Activated CD4-positive, alpha-beta memory T cell treated with anti-CD3 and anti-CD28 coated beads for 36 hours (primary cell): ENCODE measurements around the gene DLGAP1. TPM values are rescaled to one million over a fixed set of nuclear protein-coding genes. Genes with fewer than 3 reads are reported as not detected.

Experiments
- CTCF ChIA-PET: fragments of 350-600 bp; sonication (Branson Sonifier 250); formaldehyde crosslinking; loops from one replicate; lab custom pipeline; 2021; ENCODE audit warnings: antibody characterized with exemption, inconsistent platforms; lab: Charles Lee
- POLR2A ChIA-PET: fragments of 350-600 bp; sonication (Branson Sonifier 250); formaldehyde crosslinking; loops from one replicate; lab custom pipeline; 2021; ENCODE audit warnings: antibody characterized with exemption; lab: Charles Lee
- DNase-seq: peaks from one replicate; pipeline ENCODE4 v3.0.0-alpha.2; 2020
- H3K27ac Mint-ChIP-seq: one replicate; pipeline ENCODE4 v1.8.0; 2021; ENCODE audit warnings: mixed read lengths
- H3K27me3 Mint-ChIP-seq: one replicate; pipeline ENCODE4 v1.8.0; 2021; ENCODE audit warnings: mixed read lengths
- H3K36me3 Mint-ChIP-seq: one replicate; pipeline ENCODE4 v1.8.0; 2021; ENCODE audit warnings: mixed read lengths
- H3K4me1 Mint-ChIP-seq: one replicate; pipeline ENCODE4 v1.8.0; 2021; ENCODE audit warnings: low read depth, mixed read lengths
- H3K4me3 Mint-ChIP-seq: one replicate; pipeline ENCODE4 v1.8.0; 2021; ENCODE audit warnings: mild to moderate bottlenecking, mixed read lengths
- H3K9me3 Mint-ChIP-seq: one replicate; pipeline ENCODE4 v1.8.0; 2021; ENCODE audit warnings: mixed read lengths
- intact Hi-C: fragments of 100-400 bp; cut with micrococcal nuclease; formaldehyde crosslinking; loops from one replicate; pipeline ENCODE4 v1.15.1; 2023
- total RNA-seq, 2 experiments: library from RNA; stranded (reverse); gene quantifications; one replicate each; pipeline ENCODE4 v1.2.3, GENCODE V29; 2021

Gene DLGAP1
- total RNA-seq, 2 experiments from 2014 or later = 0.45 to 1.0 TPM

GRCh38 chr18:4369705-4370104, 85.4 kb downstream of the DLGAP1 start:
- no peak overlapping the region for H3K27ac Mint-ChIP-seq
- H3K9me3 Mint-ChIP-seq = peaks cover 6% of the 10 kb centered on the region
- H3K27me3 Mint-ChIP-seq = no peaks in the 10 kb centered on the region
- H3K4me3 Mint-ChIP-seq = no peak overlapping the region
- ChIA-PET POLR2A (no interaction called here), CTCF (no interaction called here)
- H3K4me1 Mint-ChIP-seq = no peaks in the 10 kb centered on the region
- intact Hi-C loops = no loop called here
- no peak for DNase-seq
- no peaks in the 10 kb centered on the region for H3K36me3 Mint-ChIP-seq

- no peak overlapping the region for H3K4me3 Mint-ChIP-seq
- no peaks in the 10 kb centered on the region for H3K27me3 Mint-ChIP-seq
- no peaks in the 10 kb centered on the region for H3K36me3 Mint-ChIP-seq
- intact Hi-C loops = no loop called here
- H3K4me1 Mint-ChIP-seq = no peaks in the 10 kb centered on the region
- ChIA-PET POLR2A (no interaction called here), CTCF (no interaction called here)
- peaks cover 20% of the 10 kb centered on the region for H3K9me3 Mint-ChIP-seq
- no peak for DNase-seq
- no peak overlapping the region for H3K27ac Mint-ChIP-seq
These were observed 94.8 kb downstream of the DLGAP1 start for GRCh38 chr18:4360221-4360715.

DNA sequence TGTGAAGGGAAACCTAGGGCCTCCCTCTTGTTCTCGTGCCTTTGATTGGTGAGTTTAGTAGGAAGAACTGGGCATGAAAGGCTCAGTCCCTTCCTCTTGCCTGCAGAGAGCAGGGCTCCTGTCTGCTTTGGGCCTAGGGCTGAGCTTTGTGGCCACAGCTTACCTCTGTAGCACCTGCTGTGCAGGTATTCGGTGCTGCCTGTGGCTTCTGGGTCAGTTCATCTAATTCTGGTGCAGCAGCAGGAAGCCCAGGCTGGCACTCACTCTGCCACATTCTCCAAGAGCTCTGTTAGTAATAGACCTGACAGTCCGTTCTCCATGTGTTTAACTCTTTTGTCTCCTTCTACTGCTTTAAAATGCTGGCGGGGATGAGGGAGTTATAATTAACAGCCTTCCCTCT, 96.5 kb downstream of the DLGAP1 start:
- CTCF ChIA-PET = no interaction called here
- intact Hi-C loops = no loop called here
- no peak for DNase-seq
- Mint-ChIP-seq H3K36me3 (no peaks in the 10 kb centered on the region), H3K27ac (no peak overlapping the region), H3K27me3 (no peaks in the 10 kb centered on the region), H3K4me1 (no peaks in the 10 kb centered on the region), H3K4me3 (no peak overlapping the region), H3K9me3 (peaks cover 10% of the 10 kb centered on the region)
- POLR2A ChIA-PET = no interaction called here

DNA sequence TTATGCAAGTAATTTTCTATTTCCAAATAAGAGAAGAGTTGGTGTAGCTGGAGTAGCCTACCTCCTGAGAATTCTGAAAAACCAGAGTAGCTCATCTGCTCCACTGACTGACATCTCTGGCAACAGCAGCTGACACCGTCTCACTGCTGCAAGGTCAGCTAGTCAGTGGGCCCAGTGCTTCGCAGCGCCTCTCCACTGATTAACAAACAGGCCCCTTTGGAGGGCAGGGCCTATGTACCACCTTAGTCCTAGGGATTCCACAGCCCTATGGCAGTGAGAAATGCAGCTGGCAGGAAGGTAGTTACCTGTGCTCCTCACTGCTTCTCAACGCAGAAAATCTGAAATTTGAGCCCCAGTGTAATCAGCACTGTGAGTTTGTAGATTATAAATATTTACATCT, 97.5 kb downstream of the DLGAP1 start:
- Mint-ChIP-seq H3K4me3 (no peak overlapping the region), H3K36me3 (no peaks in the 10 kb centered on the region), H3K9me3 (peaks cover 8% of the 10 kb centered on the region), H3K27me3 (no peaks in the 10 kb centered on the region), H3K4me1 (no peaks in the 10 kb centered on the region), H3K27ac (no peak overlapping the region)
- ChIA-PET POLR2A (no interaction called here), CTCF (no interaction called here)
- intact Hi-C loops = no loop called here
- DNase-seq = no peak

- H3K9me3 Mint-ChIP-seq = peaks cover 5% of the 10 kb centered on the region
- CTCF ChIA-PET = no interaction called here
These were observed 98.2 kb downstream of the DLGAP1 start for GRCh38 chr18:4356929-4357328.

DNA sequence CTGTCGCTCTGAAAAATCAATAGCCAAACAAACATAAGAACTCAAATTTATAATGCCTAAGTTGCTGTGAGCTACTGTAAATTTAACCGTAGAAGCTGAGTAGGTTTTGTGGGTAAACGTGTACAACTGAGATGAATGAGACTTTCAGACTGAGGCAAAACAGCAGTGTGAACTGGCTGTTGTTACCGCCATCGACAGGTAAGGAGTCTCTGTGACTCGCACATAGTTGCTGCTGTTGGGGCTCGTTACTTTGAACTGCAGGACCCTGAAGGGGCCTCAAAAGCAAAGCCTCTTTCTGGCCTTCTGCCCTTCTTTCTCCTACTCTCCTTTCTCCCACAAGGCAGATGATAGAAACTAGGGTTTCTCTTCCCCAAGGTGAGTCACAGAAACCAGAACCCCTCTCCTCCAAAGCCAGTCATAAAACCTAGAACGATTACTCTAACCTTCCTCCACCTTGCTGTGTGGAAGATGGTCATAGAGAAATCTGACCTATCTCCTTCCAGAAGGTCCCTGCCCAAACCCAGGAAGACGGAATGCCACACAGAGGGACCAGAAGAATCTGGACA, 101.2 kb downstream of the DLGAP1 start:
- DNase-seq = no peak
- Mint-ChIP-seq H3K36me3 (no peaks in the 10 kb centered on the region), H3K9me3 (peaks cover 2% of the 10 kb centered on the region), H3K27me3 (no peaks in the 10 kb centered on the region), H3K4me3 (no peak overlapping the region), H3K27ac (no peak overlapping the region), H3K4me1 (no peaks in the 10 kb centered on the region)
- CTCF ChIA-PET = no interaction called here
- POLR2A ChIA-PET = no interaction called here
- intact Hi-C loops = no loop called here

More at GRCh38 chr18:4356929-4357328, 98.2 kb downstream of the DLGAP1 start:
- Mint-ChIP-seq H3K36me3 (no peaks in the 10 kb centered on the region), H3K27ac (no peak overlapping the region), H3K4me1 (no peaks in the 10 kb centered on the region), H3K27me3 (no peaks in the 10 kb centered on the region), H3K4me3 (no peak overlapping the region)
- DNase-seq = no peak
- POLR2A ChIA-PET = no interaction called here
- intact Hi-C loops = no loop called here

DNA sequence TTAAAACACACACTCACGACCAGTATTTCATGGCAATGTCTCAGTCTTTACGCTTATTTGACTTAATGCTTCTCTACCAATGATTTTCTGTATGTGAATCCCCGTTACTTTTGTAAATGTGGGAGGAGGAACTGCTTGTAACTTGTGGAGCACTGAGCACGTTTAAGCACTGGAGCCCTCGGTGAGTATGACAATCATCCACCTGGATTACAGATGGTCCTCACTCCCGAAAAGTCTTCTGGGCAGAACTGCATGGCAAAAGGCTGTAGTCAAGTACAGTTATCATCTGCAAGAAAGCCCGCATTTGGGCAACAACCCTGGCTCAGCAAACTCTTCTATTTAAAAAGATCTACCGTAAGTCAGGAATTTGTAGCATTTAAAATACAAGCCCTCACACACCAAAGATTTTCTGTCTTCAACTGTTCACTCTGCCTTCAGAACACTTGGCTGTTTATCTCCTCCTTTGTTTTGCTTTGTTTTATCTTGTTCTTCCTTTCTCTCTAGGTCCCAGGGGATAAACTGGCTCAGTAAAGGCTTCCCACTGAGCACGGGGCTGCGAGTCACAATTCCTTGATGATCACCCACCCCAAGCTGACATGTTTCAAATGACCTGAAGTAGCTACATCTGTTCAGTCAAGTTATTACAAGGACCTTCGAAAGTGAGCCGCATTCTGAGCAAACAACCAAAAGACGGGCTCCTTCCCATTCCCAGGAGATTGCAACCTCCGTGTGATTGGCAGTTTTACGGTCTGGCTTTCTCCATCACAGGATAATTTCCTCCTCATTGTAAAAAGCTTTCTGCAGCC, 102.2 kb downstream of the DLGAP1 start:
- Mint-ChIP-seq H3K27ac (no peak overlapping the region), H3K36me3 (no peaks in the 10 kb centered on the region), H3K27me3 (no peaks in the 10 kb centered on the region), H3K4me3 (no peak overlapping the region), H3K4me1 (no peaks in the 10 kb centered on the region), H3K9me3 (peaks cover 2% of the 10 kb centered on the region)
- POLR2A ChIA-PET = no interaction called here
- DNase-seq = no peak
- CTCF ChIA-PET = no interaction called here
- intact Hi-C loops = no loop called here

DNA sequence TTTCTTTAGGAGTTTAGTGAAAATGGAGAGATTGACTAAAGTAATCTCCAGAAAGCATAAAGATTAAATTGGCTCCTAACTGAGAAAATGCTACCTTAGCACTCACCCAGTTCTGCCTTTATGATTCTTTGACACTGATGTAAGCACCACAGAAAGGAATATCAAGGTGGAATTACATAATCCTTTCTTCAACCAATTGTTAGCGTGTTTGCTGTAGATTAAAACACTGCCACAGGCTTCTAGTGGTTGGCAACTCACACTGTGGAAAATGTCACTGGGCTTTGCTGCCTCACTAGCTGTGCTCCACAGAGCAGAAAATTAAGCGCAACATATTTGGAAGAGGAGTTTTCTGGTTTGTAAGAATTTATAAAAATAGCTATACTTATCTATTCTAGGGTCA, 104.1 kb downstream of the DLGAP1 start:
- intact Hi-C loops = no loop called here
- POLR2A ChIA-PET = no interaction called here

GRCh38 chr18:4335386-4335785, 119.7 kb downstream of the DLGAP1 start:
- H3K27me3 Mint-ChIP-seq = no peaks in the 10 kb centered on the region
- no peak overlapping the region for H3K4me3 Mint-ChIP-seq
- no peaks in the 10 kb centered on the region for H3K36me3 Mint-ChIP-seq
- DNase-seq = no peak
- H3K4me1 Mint-ChIP-seq = no peaks in the 10 kb centered on the region
- H3K9me3 Mint-ChIP-seq = peaks cover 9% of the 10 kb centered on the region
- ChIA-PET CTCF (no interaction called here), POLR2A (no interaction called here)
- intact Hi-C loops = no loop called here
- no peak overlapping the region for H3K27ac Mint-ChIP-seq

More for the DNA sequence above, 104.1 kb downstream of the DLGAP1 start:
- Mint-ChIP-seq H3K27me3 (no peaks in the 10 kb centered on the region), H3K27ac (no peak overlapping the region), H3K36me3 (no peaks in the 10 kb centered on the region), H3K4me3 (no peak overlapping the region), H3K4me1 (no peaks in the 10 kb centered on the region), H3K9me3 (peaks cover 2% of the 10 kb centered on the region)
- CTCF ChIA-PET = no interaction called here
- no peak for DNase-seq

- ChIA-PET CTCF (no interaction called here), POLR2A (no interaction called here)
- H3K36me3 Mint-ChIP-seq = no peaks in the 10 kb centered on the region
- peaks cover 9% of the 10 kb centered on the region for H3K9me3 Mint-ChIP-seq
- no peak overlapping the region for H3K27ac Mint-ChIP-seq
- H3K27me3 Mint-ChIP-seq = no peaks in the 10 kb centered on the region
- DNase-seq = no peak
- H3K4me3 Mint-ChIP-seq = no peak overlapping the region
- no peaks in the 10 kb centered on the region for H3K4me1 Mint-ChIP-seq
- intact Hi-C loops = no loop called here
These were observed 122.1 kb downstream of the DLGAP1 start for GRCh38 chr18:4333043-4333442.

- Mint-ChIP-seq H3K4me1 (no peaks in the 10 kb centered on the region), H3K27ac (no peak overlapping the region), H3K27me3 (no peaks in the 10 kb centered on the region), H3K4me3 (no peak overlapping the region), H3K9me3 (no peaks in the 10 kb centered on the region), H3K36me3 (no peaks in the 10 kb centered on the region)
- ChIA-PET POLR2A (no interaction called here), CTCF (no interaction called here)
- no peak for DNase-seq
- intact Hi-C loops = no loop called here
These were observed 135.1 kb downstream of the DLGAP1 start for GRCh38 chr18:4319738-4320677.

DNA sequence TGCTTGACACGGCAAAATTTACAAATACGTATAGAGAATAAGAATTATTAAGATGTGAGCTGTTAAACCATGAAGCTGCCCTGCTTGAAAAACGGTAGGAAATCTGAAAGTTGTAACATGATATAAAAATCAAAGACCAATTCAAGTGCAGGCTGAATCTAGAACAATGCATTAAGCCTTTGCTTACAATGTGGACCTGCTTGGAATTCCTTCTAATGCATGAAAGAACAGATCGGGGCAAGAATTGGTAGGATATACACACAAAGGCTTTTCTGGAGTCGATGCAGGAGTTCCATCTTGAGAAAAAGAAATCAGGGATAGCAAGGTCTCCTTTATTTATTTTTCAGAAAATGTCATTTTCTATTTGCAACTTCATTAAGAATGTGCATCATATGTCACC, 136.8 kb downstream of the DLGAP1 start:
- ChIA-PET POLR2A (no interaction called here), CTCF (no interaction called here)
- Mint-ChIP-seq H3K9me3 (no peaks in the 10 kb centered on the region), H3K4me1 (no peaks in the 10 kb centered on the region), H3K4me3 (no peak overlapping the region), H3K27me3 (no peaks in the 10 kb centered on the region), H3K27ac (no peak overlapping the region), H3K36me3 (no peaks in the 10 kb centered on the region)
- DNase-seq = no peak
- intact Hi-C loops = no loop called here
